ENCODE results near the gene PLEK2.

DNA sequence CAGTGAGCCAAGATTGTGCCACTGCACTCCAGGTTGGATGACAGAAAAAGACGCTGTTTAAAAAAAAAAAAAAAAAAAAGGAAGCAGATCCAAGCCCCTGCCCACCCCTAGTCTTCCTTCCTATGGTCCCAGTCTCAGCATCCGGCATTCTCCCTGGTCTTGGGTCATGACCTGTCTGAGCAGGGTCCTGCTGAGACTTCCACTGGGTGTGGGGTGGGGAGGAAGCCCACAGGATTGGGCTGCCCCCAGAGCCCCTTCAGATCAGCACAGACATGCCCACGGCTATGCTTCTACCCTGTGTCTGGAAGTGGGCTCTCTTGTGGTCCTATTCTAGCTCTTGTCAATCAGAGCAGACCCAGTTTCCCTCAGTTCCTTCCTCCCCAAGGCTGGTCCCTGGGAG lies 12.6 kb upstream of the PLEK2 start:
- TF ChIP-seq, protein P1, sequence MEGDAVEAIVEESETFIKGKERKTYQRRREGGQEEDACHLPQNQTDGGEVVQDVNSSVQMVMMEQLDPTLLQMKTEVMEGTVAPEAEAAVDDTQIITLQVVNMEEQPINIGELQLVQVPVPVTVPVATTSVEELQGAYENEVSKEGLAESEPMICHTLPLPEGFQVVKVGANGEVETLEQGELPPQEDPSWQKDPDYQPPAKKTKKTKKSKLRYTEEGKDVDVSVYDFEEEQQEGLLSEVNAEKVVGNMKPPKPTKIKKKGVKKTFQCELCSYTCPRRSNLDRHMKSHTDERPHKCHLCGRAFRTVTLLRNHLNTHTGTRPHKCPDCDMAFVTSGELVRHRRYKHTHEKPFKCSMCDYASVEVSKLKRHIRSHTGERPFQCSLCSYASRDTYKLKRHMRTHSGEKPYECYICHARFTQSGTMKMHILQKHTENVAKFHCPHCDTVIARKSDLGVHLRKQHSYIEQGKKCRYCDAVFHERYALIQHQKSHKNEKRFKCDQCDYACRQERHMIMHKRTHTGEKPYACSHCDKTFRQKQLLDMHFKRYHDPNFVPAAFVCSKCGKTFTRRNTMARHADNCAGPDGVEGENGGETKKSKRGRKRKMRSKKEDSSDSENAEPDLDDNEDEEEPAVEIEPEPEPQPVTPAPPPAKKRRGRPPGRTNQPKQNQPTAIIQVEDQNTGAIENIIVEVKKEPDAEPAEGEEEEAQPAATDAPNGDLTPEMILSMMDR (IDR thresholded peaks at IDR 0.05) = no peak
- no peak for TF ChIP-seq POLR2A (IDR thresholded peaks at IDR 0.05)
